Tibial artery (tissue), 4 donors: ENCODE results near the gene IFT122.

Experiments used
- DNase-seq, 2 donors: peaks; one replicate each; pipeline ENCODE4 v3.0.0-alpha.2; 2019
- H3K27ac ChIP-seq, 2 donors: fragments of 200-600 bp; sonication (generic) in 1 of 2; 1 replicate in 1 of 2; 2 replicates in 1 of 2; pipeline ENCODE4 v1.5.1; 2018 to 2019; ENCODE audit warnings: mild to moderate bottlenecking in 1 of 2
- H3K27me3 ChIP-seq, 2 donors: fragments of 200-600 bp; sonication (generic) in 1 of 2; one replicate each; pipeline versions ENCODE4 v1.5.1 to v1.6.0; 2016 to 2019
- H3K36me3 ChIP-seq, 3 donors: fragments of 200-600 bp; sonication (generic) in 2 of 3; one replicate each; pipeline ENCODE4 v1.5.1; 2016 to 2019; ENCODE audit warnings: mild to moderate bottlenecking in 2 of 3
- H3K4me1 ChIP-seq, 4 donors: fragments of 200-600 bp; sonication (generic) in 2 of 4; 1 replicate in 3 of 4; 2 replicates in 1 of 4; pipeline ENCODE4 v1.5.1; 2016 to 2019
- H3K4me3 ChIP-seq, 2 donors: fragments of 200-600 bp; sonication (generic) in 1 of 2; 1 replicate in 1 of 2; 2 replicates in 1 of 2; pipeline ENCODE4 v1.5.1; 2018 to 2019; ENCODE audit warnings: mild to moderate bottlenecking in 2 of 2
- H3K9me3 ChIP-seq, 3 donors: fragments of 200-600 bp; sonication (generic) in 1 of 3; one replicate each; pipeline ENCODE4 v1.5.1; 2016 to 2019
- CTCF ChIP-seq, 2 experiments: fragments of 200-600 bp in 1 of 2; fragments of 450-650 bp in 1 of 2; IDR thresholded peaks; one replicate each; pipeline ENCODE4 v1.5.1; 2017 to 2019; ENCODE audit warnings: antibody characterized with exemption in 2 of 2, mild to moderate bottlenecking in 1 of 2, moderate library complexity in 1 of 2
- intact Hi-C: fragments of 100-400 bp; cut with DNase I; formaldehyde crosslinking; loops from one replicate; pipeline ENCODE4 v1.15.0; 2023; ENCODE audit warnings: low total_unique reads

The IFT122 gene

GRCh38 chr3:129531699-129532098 is 91.7 kb downstream of the IFT122 start:
- Histone ChIP-seq H3K4me1 (peaks cover 0 to 23% (median 8%) of the 10 kb centered on the region in 4 donors), H3K27me3 (no peaks in the 10 kb centered on the region), H3K27ac (no peak overlapping the region), H3K36me3 (no peaks in the 10 kb centered on the region), H3K4me3 (no peak overlapping the region), H3K9me3 (no peaks in the 10 kb centered on the region)
- no peak for TF ChIP-seq CTCF (IDR thresholded peaks at IDR 0.05)
- intact Hi-C loops = no loop called here
- DNase-seq = no peak

GRCh38 chr3:129532261-129532660 is 92.2 kb downstream of the IFT122 start:
- TF ChIP-seq CTCF (IDR thresholded peaks at IDR 0.05) = no peak
- Histone ChIP-seq H3K4me3 (no peak overlapping the region), H3K27me3 (no peaks in the 10 kb centered on the region), H3K9me3 (no peaks in the 10 kb centered on the region), H3K27ac (no peak overlapping the region), H3K36me3 (no peaks in the 10 kb centered on the region), H3K4me1 (peaks cover 0 to 23% (median 8%) of the 10 kb centered on the region in 4 donors)
- intact Hi-C loops = no loop called here
- DNase-seq = no peak

- peaks cover 0 to 23% (median 8%) of the 10 kb centered on the region in 4 donors for H3K4me1 ChIP-seq
- H3K4me3 ChIP-seq = no peak overlapping the region
- no peak overlapping the region for H3K27ac ChIP-seq
- no peak for DNase-seq
- intact Hi-C loops = no loop called here
- H3K9me3 ChIP-seq = no peaks in the 10 kb centered on the region
- no peaks in the 10 kb centered on the region for H3K27me3 ChIP-seq
- H3K36me3 ChIP-seq = no peaks in the 10 kb centered on the region
- no peak for TF ChIP-seq CTCF (IDR thresholded peaks at IDR 0.05)
These were observed 93.4 kb downstream of the IFT122 start for GRCh38 chr3:129533406-129533805.

- DNase-seq = no peak
- no peaks in the 10 kb centered on the region for H3K9me3 ChIP-seq
- H3K4me3 ChIP-seq = no peak overlapping the region
- H3K27me3 ChIP-seq = no peaks in the 10 kb centered on the region
- peaks cover 0 to 22% (median 6%) of the 10 kb centered on the region in 4 donors for H3K4me1 ChIP-seq
- intact Hi-C loops = no loop called here
- no peaks in the 10 kb centered on the region for H3K36me3 ChIP-seq
- TF ChIP-seq CTCF (IDR thresholded peaks at IDR 0.05) = no peak
- no peak overlapping the region for H3K27ac ChIP-seq
These were observed 94.5 kb downstream of the IFT122 start for GRCh38 chr3:129534428-129535027.

GRCh38 chr3:129535075-129535474 is 95.1 kb downstream of the IFT122 start:
- Histone ChIP-seq H3K4me3 (no peak overlapping the region), H3K4me1 (peaks cover 0 to 16% (median 2%) of the 10 kb centered on the region in 4 donors), H3K36me3 (no peaks in the 10 kb centered on the region), H3K27me3 (no peaks in the 10 kb centered on the region), H3K9me3 (no peaks in the 10 kb centered on the region), H3K27ac (no peak overlapping the region)
- intact Hi-C loops = no loop called here
- DNase-seq = no peak
- TF ChIP-seq CTCF (IDR thresholded peaks at IDR 0.05) = no peak

- H3K27ac ChIP-seq = no peak overlapping the region
- no peak overlapping the region for H3K4me3 ChIP-seq
- intact Hi-C loops = no loop called here
- TF ChIP-seq CTCF (IDR thresholded peaks at IDR 0.05) = no peak
- H3K36me3 ChIP-seq = no peaks in the 10 kb centered on the region
- peaks cover 0 to 16% (median 1%) of the 10 kb centered on the region in 4 donors for H3K4me1 ChIP-seq
- no peaks in the 10 kb centered on the region for H3K27me3 ChIP-seq
- H3K9me3 ChIP-seq = no peaks in the 10 kb centered on the region
- DNase-seq = no peak
These were observed 96.3 kb downstream of the IFT122 start for GRCh38 chr3:129536374-129536667.
